Sigmoid colon (tissue), 4 donors: Measurements from ENCODE around the gene REX1BD.

Experiments used
- CTCF ChIP-seq, 4 experiments: fragments of 450-650 bp in 3 of 4; fragments of 200-600 bp in 1 of 4; IDR thresholded peaks; one replicate each; pipeline ENCODE4 v1.5.1; 2016 to 2019; ENCODE audit warnings: antibody characterized with exemption in 4 of 4, mild to moderate bottlenecking in 3 of 4, moderate library complexity in 2 of 4
- EP300 ChIP-seq, 4 donors: sonication (generic); formaldehyde crosslinking; IDR thresholded peaks; one replicate each; pipeline ENCODE4 v1.6.1; 2017; ENCODE audit warnings: antibody characterized with exemption in 4 of 4
- POLR2A ChIP-seq, 2 donors: fragments of 450-650 bp; IDR thresholded peaks; one replicate each; pipeline ENCODE4 v1.6.1; 2016; ENCODE audit warnings: antibody characterized with exemption in 2 of 2, mild to moderate bottlenecking in 2 of 2, moderate library complexity in 2 of 2

- no peak for TF ChIP-seq POLR2A (IDR thresholded peaks at IDR 0.05)
- no peak for TF ChIP-seq EP300 (IDR thresholded peaks at IDR 0.05)
- TF ChIP-seq CTCF (IDR thresholded peaks at IDR 0.05): peak; percentile 69 to 88 (median 76)
Measured at GRCh38 chr19:18588611-18589379, at the start of gene REX1BD.
